GM12878 (cell line): Measurements from ENCODE around the gene ZNF678. TPM values are rescaled to one million over a fixed set of nuclear protein-coding genes. Genes with fewer than 3 reads are reported as not detected.

Experiments
- ATAC-seq: fragments of 200-7000 bp; cut with Tn5 transposase; 3 replicates; pipeline ENCODE4 v1.9.1; 2020; ENCODE audit warnings: mild to moderate bottlenecking, moderate library complexity
- BruUV-seq: library from RNA; stranded (reverse); fragments of 400-500 nt; replicated peaks from 2 replicates; lab custom pipeline; 2021; lab: Mats Ljungman, UMichigan
- CTCF ChIA-PET: fragments of 300-600 bp; sonication (Branson Sonifier 250); formaldehyde crosslinking; extraction: SDS; loops from one replicate; lab custom pipeline; 2021; ENCODE audit warnings: inconsistent platforms; lab: Yijun Ruan, JAX
- POLR2A ChIA-PET: fragments of 350-600 bp; formaldehyde crosslinking; extraction: SDS; loops from one replicate; lab custom pipeline; 2021; ENCODE audit warnings: inconsistent platforms; lab: Charles Lee
- RAD21 ChIA-PET: fragments of 300-600 bp; sonication (Branson Sonifier 250); formaldehyde crosslinking; loops from one replicate; lab custom pipeline; 2023; ENCODE audit warnings: antibody characterized with exemption; ENCODE audit not compliant: unreplicated experiment; lab: Charles Lee
- SMC1A ChIA-PET: fragments of 300-600 bp; sonication (Branson Sonifier 250); formaldehyde crosslinking; loops from one replicate; lab custom pipeline; 2023; ENCODE audit not compliant: unreplicated experiment, uncharacterized antibody; lab: Charles Lee
- DNase-seq: peaks from one replicate; pipeline ENCODE4 v3.0.0-alpha.2; 2011; ENCODE audit warnings: low read depth, low spot score
- FAIRE-seq: peaks from 3 replicates; lab custom pipeline; 2011; peaks lifted over from hg19 to GRCh38; lab: Jason Lieb, UNC
- H2AFZ ChIP-seq: 2 replicates; pipeline ENCODE4 v1.6.0; 2011; ENCODE audit warnings: low read depth, low read length, control low read depth; ENCODE audit not compliant: control insufficient read depth
- H3K27ac ChIP-seq: 2 replicates; pipeline ENCODE4 v1.5.1; 2011; ENCODE audit warnings: control low read depth; ENCODE audit not compliant: control insufficient read depth, insufficient read depth
- H3K27me3 ChIP-seq, 2 experiments: replicated peaks in 1 of 2; 2 replicates each; pipeline versions ENCODE4 v1.6.0 to v1.6.1; 2011; ENCODE audit warnings: low read length in 1 of 2; ENCODE audit not compliant: control insufficient read depth in 2 of 2, insufficient read depth in 2 of 2
- H3K36me3 ChIP-seq, 2 experiments: 2 replicates each; pipeline ENCODE4 v1.5.1; 2011; ENCODE audit warnings: low read length in 1 of 2; ENCODE audit not compliant: control insufficient read depth in 2 of 2, insufficient read depth in 2 of 2
- H3K4me1 ChIP-seq: 2 replicates; pipeline ENCODE4 v1.6.1; 2011; ENCODE audit warnings: mild to moderate bottlenecking, low read length, moderate library complexity, mixed read lengths; ENCODE audit not compliant: control insufficient read depth, insufficient read depth
- H3K4me2 ChIP-seq: 2 replicates; pipeline ENCODE4 v1.6.0; 2011; ENCODE audit warnings: control low read depth; ENCODE audit not compliant: control insufficient read depth, insufficient read depth
- H3K4me3 ChIP-seq: fragments of 200-600 bp; sonication (generic); 2 replicates; pipeline ENCODE4 v1.5.1; 2016
- H3K79me2 ChIP-seq: 2 replicates; pipeline ENCODE4 v1.6.0; 2011; ENCODE audit warnings: low read length; ENCODE audit not compliant: control insufficient read depth, insufficient read depth
- H3K9ac ChIP-seq: 2 replicates; pipeline ENCODE4 v1.8.0; 2011; ENCODE audit warnings: low read length, control low read depth, mixed read lengths; ENCODE audit not compliant: control insufficient read depth, insufficient read depth
- H3K9me3 ChIP-seq: replicated peaks from 3 replicates; pipeline ENCODE4 v1.5.1; 2011; ENCODE audit warnings: mild to moderate bottlenecking, low read length; ENCODE audit not compliant: control insufficient read depth, insufficient read depth
- H4K20me1 ChIP-seq: 2 replicates; pipeline ENCODE4 v1.6.0; 2011; ENCODE audit not compliant: control insufficient read depth, insufficient read depth
- ATF3 ChIP-seq: IDR thresholded peaks from 2 replicates; pipeline ENCODE4 v1.6.1; 2011; ENCODE audit warnings: low read depth, mild to moderate bottlenecking, low read length, moderate library complexity, borderline replicate concordance; ENCODE audit errors: extremely low read depth
- FOS ChIP-seq: IDR thresholded peaks from 3 replicates; pipeline ENCODE4 v1.6.1; 2011; ENCODE audit warnings: borderline replicate concordance; ENCODE audit not compliant: insufficient read length; ENCODE audit errors: extremely low read depth
- NR2C2 ChIP-seq: IDR thresholded peaks from 2 replicates; pipeline ENCODE4 v1.6.1; 2011; ENCODE audit warnings: borderline replicate concordance, low read depth; ENCODE audit not compliant: control insufficient read depth, insufficient read length
- NR2F1 ChIP-seq: fragments of 450-650 bp; conservative IDR thresholded peaks from 2 replicates; pipeline ENCODE4 v1.6.1; 2017; ENCODE audit warnings: mild to moderate bottlenecking
- SMARCA5 ChIP-seq: fragments of 450-650 bp; IDR thresholded peaks from 2 replicates; pipeline ENCODE4 v1.6.1; 2017; ENCODE audit warnings: mild to moderate bottlenecking
- ZNF687 ChIP-seq: fragments of 450-650 bp; IDR thresholded peaks from 2 replicates; pipeline ENCODE4 v1.6.1; 2017; ENCODE audit warnings: mild to moderate bottlenecking, moderate library complexity
- WGBS: methylation state at CpG from one replicate; pipeline ENCODE4 v1.1.6; 2016; ENCODE audit warnings: low lambda C conversion rate; ENCODE audit not compliant: insufficient replicate concordance, insufficient coverage; ENCODE audit errors: missing lambda C conversion rate; 5-methylcytosine and 5-hydroxymethylcytosine counted together
- in situ Hi-C: fragments of 300-500 bp; cut with MboI; formaldehyde crosslinking; loops from 9 replicates; pipeline ENCODE4 v1.14.3; 2018; ENCODE audit warnings: mixed read lengths
- intact Hi-C: fragments of 100-400 bp; cut with micrococcal nuclease; formaldehyde crosslinking; loops from one replicate; pipeline ENCODE4 v1.14.2; 2022; ENCODE audit not compliant: unreplicated experiment
- polyA plus RNA-seq, 11 experiments: library from polyadenylated mRNA; depleted of rRNA in 4 of 11; unstranded in 6 of 11; stranded (reverse) in 5 of 11; fragments of >200 nt; fragmentation: Nextera tagmentation in 4 of 11; fragmentation: Illumina TruSeq in 1 of 11; extraction: Ambion mirVana in 4 of 11; extraction: Trizol in 1 of 11; gene quantifications; 1 replicate in 1 of 11; 2 replicates in 10 of 11; pipeline versions ENCODE4 v1.2.1 to v1.2.3, GENCODE V29; 2011 to 2016; ENCODE audit warnings: inconsistent platforms in 2 of 11, missing spikeins in 2 of 11, low read depth in 1 of 11
- total RNA-seq, 4 experiments: library from RNA; depleted of rRNA in 3 of 4; stranded (reverse); fragments of >200 nt in 3 of 4; fragmentation: Illumina TruSeq in 1 of 4; extraction: Trizol in 1 of 4; gene quantifications; 2 replicates each; pipeline versions ENCODE4 v1.2.1 to v1.2.3, GENCODE V29; 2013 to 2021

Gene ZNF678
- total and polyA plus RNA-seq, 10 of the 15 experiments (the other 5 are each of a cell fraction or from before 2014, with no cell fraction given) = 1.4 to 10.4 (median 3.5) TPM

- ChIA-PET POLR2A (no interaction called here), CTCF (no interaction called here), SMC1A (no interaction called here), RAD21 (no interaction called here)
- DNase-seq = no peak
- TF ChIP-seq FOS (no peak), NR2C2 (no peak), ATF3 (no peak), SMARCA5 (no peak), NR2F1 (no peak), ZNF687 (no peak)
- H3K36me3 ChIP-seq = no peaks in the 10 kb centered on the region
- no peak overlapping the region for H3K4me3 ChIP-seq
- intact Hi-C loops = no loop called here
- peak; percentile 27 for FAIRE-seq
- no peaks in the 10 kb centered on the region for H3K4me1 ChIP-seq
- no peak overlapping the region for H2AFZ ChIP-seq
- H3K9ac ChIP-seq = no peak overlapping the region
- H3K27me3 ChIP-seq = no peaks in the 10 kb centered on the region
- 36% methylated on average over 4 of the region's 4 CpGs for WGBS
- no peak overlapping the region for H3K4me2 ChIP-seq
- in situ Hi-C loops = no loop called here
- no peak overlapping the region for H3K27ac ChIP-seq
- no peaks in the 10 kb centered on the region for H3K79me2 ChIP-seq
- ATAC-seq = no peak
- no TSS peak for BruUV-seq
- no peaks in the 10 kb centered on the region for H4K20me1 ChIP-seq
- no peaks in the 10 kb centered on the region for H3K9me3 ChIP-seq
Measured at GRCh38 chr1:227518876-227519275, 44.5 kb upstream of the ZNF678 start.
